Measurements from ENCODE around the gene GTF2E1.
A peak's percentile ranks its signal among the peaks of the same experiment; 100 is the strongest.

The GTF2E1 gene

DNA sequence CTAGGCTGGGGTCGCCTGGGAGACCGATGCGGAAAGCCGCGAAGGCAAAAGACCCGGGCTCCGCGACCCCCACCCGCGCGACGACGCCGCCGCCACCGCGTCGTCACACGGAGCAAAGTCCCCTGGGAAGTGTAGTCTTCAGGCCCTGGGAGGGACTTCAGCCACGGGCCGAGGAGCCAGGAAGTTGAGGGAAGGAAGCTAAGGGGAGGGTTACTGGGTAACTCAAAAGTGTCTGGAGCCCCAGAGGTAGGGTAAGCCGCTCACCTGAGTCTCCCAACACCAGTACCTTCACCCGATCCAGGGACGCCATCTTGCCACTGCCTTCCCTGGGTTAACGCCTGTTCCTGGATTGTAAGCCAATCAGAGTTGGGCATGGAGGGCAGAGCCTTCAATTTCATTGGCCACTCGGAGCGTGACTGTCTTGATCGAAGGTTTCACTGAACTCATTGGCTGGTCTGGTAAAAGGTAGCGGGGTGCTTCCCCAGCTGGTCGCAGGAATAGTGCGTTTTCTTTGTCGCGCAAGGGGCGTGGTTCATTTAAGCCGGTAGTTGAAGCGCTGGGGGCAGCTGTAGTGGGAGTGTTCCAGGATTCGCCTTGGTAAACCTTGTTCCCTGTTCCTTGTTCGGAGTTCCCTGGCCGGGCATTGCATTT is at the start of gene GTF2E1, which contains the start of gene RABL3:
Gene GTF2E1, plus strand, starts transcription at position 547 of the 651 bp plus-strand sequence. CDS start 7,809 bp downstream, outside the sequence.
Gene RABL3, minus strand, starts transcription at position 319 of the 651 bp plus-strand sequence. Its CDS starts 9 bp downstream, at position 310.
- ChIA-PET CTCF (no interaction called here), POLR2A (interaction anchor here (1.6 kb wide), 1 partner anchor 146 kb away, joined by 8 read pairs; the partner anchor contains the start of gene NDUFB4)
- H3K27ac ChIP-seq (ENCODE audit: extremely low read depth, low read depth, low read length) = peak within 1 kb of the TSS; percentile 47
- TF ChIP-seq, protein P1, sequence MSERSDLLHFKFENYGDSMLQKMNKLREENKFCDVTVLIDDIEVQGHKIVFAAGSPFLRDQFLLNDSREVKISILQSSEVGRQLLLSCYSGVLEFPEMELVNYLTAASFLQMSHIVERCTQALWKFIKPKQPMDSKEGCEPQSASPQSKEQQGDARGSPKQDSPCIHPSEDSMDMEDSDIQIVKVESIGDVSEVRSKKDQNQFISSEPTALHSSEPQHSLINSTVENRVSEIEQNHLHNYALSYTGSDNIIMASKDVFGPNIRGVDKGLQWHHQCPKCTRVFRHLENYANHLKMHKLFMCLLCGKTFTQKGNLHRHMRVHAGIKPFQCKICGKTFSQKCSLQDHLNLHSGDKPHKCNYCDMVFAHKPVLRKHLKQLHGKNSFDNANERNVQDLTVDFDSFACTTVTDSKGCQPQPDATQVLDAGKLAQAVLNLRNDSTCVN (tag by site-specific recombination; optimal IDR thresholded peaks at IDR 0.05) = peak; percentile 56
- TF ChIP-seq ZNF132 (tag by site-specific recombination; IDR thresholded peaks at IDR 0.05; ENCODE audit: borderline replicate concordance) (no peak), KLF8 (tag by site-specific recombination; IDR thresholded peaks at IDR 0.05) (peak; percentile 63), ZNF629 (tag by site-specific recombination; IDR thresholded peaks at IDR 0.05) (0 out of 2 replicates have a peak, but pooled peaks have one; percentile 47), SP3 (tag by site-specific recombination; IDR thresholded peaks at IDR 0.05) (peak; percentile 90), ZNF76 (tag by site-specific recombination; IDR thresholded peaks at IDR 0.05; ENCODE audit: borderline replicate concordance, low read depth) (peak; percentile 86), YY2 (tag by site-specific recombination; IDR thresholded peaks at IDR 0.05) (peak; percentile 74; the same call in 1 of the 2 replicates), ZEB2 (tag by site-specific recombination; IDR thresholded peaks at IDR 0.05) (0 out of 2 replicates have a peak, but pooled peaks have one; percentile 34), ZNF350 (tag by site-specific recombination; IDR thresholded peaks at IDR 0.05) (no peak), ZNF776 (tag by site-specific recombination; IDR thresholded peaks at IDR 0.05; ENCODE audit: borderline replicate concordance) (no peak), KLF9 (tag by site-specific recombination; IDR thresholded peaks at IDR 0.05; ENCODE audit: low read depth) (peak; percentile 92), YY1 (tag by site-specific recombination; IDR thresholded peaks at IDR 0.05) (peak; percentile 90), ZNF155 (tag by site-specific recombination; IDR thresholded peaks at IDR 0.05) (no peak), ZBTB17 (tag by site-specific recombination; IDR thresholded peaks at IDR 0.05) (peak; percentile 58; the same call in 1 of the 2 replicates), KLF1 (tag by site-specific recombination; IDR thresholded peaks at IDR 0.05) (0 out of 2 replicates have a peak, but pooled peaks have one; percentile 23), SP2 (tag by site-specific recombination; IDR thresholded peaks at IDR 0.05) (peak; percentile 93)
- TF ChIP-seq, protein P2, sequence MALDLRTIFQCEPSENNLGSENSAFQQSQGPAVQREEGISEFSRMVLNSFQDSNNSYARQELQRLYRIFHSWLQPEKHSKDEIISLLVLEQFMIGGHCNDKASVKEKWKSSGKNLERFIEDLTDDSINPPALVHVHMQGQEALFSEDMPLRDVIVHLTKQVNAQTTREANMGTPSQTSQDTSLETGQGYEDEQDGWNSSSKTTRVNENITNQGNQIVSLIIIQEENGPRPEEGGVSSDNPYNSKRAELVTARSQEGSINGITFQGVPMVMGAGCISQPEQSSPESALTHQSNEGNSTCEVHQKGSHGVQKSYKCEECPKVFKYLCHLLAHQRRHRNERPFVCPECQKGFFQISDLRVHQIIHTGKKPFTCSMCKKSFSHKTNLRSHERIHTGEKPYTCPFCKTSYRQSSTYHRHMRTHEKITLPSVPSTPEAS (tag by site-specific recombination; IDR thresholded peaks at IDR 0.05) = no peak
- TF ChIP-seq, protein P3, sequence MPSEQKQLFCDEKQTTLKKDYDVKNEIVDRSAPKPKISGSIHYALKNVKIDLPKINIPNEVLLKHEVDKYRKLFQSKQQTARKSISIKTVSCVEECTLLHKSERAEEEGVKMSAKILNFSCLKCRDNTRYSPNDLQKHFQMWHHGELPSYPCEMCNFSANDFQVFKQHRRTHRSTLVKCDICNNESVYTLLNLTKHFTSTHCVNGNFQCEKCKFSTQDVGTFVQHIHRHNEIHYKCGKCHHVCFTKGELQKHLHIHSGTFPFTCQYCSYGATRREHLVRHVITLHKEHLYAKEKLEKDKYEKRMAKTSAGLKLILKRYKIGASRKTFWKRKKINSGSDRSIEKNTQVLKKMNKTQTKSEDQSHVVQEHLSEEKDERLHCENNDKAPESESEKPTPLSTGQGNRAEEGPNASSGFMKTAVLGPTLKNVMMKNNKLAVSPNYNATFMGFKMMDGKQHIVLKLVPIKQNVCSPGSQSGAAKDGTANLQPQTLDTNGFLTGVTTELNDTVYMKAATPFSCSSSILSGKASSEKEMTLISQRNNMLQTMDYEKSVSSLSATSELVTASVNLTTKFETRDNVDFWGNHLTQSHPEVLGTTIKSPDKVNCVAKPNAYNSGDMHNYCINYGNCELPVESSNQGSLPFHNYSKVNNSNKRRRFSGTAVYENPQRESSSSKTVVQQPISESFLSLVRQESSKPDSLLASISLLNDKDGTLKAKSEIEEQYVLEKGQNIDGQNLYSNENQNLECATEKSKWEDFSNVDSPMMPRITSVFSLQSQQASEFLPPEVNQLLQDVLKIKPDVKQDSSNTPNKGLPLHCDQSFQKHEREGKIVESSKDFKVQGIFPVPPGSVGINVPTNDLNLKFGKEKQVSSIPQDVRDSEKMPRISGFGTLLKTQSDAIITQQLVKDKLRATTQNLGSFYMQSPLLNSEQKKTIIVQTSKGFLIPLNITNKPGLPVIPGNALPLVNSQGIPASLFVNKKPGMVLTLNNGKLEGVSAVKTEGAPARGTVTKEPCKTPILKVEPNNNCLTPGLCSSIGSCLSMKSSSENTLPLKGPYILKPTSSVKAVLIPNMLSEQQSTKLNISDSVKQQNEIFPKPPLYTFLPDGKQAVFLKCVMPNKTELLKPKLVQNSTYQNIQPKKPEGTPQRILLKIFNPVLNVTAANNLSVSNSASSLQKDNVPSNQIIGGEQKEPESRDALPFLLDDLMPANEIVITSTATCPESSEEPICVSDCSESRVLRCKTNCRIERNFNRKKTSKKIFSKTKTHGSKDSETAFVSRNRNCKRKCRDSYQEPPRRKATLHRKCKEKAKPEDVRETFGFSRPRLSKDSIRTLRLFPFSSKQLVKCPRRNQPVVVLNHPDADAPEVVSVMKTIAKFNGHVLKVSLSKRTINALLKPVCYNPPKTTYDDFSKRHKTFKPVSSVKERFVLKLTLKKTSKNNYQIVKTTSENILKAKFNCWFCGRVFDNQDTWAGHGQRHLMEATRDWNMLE (tag by site-specific recombination; conservative IDR thresholded peaks at IDR 0.05; ENCODE audit: low read depth) = peak; percentile 45; the same call in 1 of the 2 replicates
- TF ChIP-seq, protein P4, sequence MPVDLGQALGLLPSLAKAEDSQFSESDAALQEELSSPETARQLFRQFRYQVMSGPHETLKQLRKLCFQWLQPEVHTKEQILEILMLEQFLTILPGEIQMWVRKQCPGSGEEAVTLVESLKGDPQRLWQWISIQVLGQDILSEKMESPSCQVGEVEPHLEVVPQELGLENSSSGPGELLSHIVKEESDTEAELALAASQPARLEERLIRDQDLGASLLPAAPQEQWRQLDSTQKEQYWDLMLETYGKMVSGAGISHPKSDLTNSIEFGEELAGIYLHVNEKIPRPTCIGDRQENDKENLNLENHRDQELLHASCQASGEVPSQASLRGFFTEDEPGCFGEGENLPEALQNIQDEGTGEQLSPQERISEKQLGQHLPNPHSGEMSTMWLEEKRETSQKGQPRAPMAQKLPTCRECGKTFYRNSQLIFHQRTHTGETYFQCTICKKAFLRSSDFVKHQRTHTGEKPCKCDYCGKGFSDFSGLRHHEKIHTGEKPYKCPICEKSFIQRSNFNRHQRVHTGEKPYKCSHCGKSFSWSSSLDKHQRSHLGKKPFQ (tag by site-specific recombination; IDR thresholded peaks at IDR 0.05) = no peak
- TF ChIP-seq, protein P5, sequence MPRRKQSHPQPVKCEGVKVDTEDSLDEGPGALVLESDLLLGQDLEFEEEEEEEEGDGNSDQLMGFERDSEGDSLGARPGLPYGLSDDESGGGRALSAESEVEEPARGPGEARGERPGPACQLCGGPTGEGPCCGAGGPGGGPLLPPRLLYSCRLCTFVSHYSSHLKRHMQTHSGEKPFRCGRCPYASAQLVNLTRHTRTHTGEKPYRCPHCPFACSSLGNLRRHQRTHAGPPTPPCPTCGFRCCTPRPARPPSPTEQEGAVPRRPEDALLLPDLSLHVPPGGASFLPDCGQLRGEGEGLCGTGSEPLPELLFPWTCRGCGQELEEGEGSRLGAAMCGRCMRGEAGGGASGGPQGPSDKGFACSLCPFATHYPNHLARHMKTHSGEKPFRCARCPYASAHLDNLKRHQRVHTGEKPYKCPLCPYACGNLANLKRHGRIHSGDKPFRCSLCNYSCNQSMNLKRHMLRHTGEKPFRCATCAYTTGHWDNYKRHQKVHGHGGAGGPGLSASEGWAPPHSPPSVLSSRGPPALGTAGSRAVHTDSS (tag by site-specific recombination; IDR thresholded peaks at IDR 0.05) = no peak
- TF ChIP-seq, protein P6, sequence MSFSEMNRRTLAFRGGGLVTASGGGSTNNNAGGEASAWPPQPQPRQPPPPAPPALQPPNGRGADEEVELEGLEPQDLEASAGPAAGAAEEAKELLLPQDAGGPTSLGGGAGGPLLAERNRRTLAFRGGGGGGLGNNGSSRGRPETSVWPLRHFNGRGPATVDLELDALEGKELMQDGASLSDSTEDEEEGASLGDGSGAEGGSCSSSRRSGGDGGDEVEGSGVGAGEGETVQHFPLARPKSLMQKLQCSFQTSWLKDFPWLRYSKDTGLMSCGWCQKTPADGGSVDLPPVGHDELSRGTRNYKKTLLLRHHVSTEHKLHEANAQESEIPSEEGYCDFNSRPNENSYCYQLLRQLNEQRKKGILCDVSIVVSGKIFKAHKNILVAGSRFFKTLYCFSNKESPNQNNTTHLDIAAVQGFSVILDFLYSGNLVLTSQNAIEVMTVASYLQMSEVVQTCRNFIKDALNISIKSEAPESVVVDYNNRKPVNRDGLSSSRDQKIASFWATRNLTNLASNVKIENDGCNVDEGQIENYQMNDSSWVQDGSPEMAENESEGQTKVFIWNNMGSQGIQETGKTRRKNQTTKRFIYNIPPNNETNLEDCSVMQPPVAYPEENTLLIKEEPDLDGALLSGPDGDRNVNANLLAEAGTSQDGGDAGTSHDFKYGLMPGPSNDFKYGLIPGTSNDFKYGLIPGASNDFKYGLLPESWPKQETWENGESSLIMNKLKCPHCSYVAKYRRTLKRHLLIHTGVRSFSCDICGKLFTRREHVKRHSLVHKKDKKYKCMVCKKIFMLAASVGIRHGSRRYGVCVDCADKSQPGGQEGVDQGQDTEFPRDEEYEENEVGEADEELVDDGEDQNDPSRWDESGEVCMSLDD (tag by site-specific recombination; IDR thresholded peaks at IDR 0.05) = no peak
- TF ChIP-seq, protein P7, sequence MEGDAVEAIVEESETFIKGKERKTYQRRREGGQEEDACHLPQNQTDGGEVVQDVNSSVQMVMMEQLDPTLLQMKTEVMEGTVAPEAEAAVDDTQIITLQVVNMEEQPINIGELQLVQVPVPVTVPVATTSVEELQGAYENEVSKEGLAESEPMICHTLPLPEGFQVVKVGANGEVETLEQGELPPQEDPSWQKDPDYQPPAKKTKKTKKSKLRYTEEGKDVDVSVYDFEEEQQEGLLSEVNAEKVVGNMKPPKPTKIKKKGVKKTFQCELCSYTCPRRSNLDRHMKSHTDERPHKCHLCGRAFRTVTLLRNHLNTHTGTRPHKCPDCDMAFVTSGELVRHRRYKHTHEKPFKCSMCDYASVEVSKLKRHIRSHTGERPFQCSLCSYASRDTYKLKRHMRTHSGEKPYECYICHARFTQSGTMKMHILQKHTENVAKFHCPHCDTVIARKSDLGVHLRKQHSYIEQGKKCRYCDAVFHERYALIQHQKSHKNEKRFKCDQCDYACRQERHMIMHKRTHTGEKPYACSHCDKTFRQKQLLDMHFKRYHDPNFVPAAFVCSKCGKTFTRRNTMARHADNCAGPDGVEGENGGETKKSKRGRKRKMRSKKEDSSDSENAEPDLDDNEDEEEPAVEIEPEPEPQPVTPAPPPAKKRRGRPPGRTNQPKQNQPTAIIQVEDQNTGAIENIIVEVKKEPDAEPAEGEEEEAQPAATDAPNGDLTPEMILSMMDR (tag by site-specific recombination; IDR thresholded peaks at IDR 0.05) = no peak

More for the DNA sequence above, at the start of gene GTF2E1, which contains the start of gene RABL3:
- Histone ChIP-seq H3K36me3 (ENCODE audit: control insufficient read depth in 2 of 2, insufficient read depth in 1 of 2, low read length in 2 of 2) (peaks cover 0 to 9% of the 10 kb centered on the region in 2 experiments; a peak in 1 of 3 replicates), H3K9me3 (ENCODE audit: control insufficient read depth, insufficient read depth, low read depth, low read length) (no peaks in the 10 kb centered on the region), H3K4me3 (ENCODE audit: low read depth, low read length) (peak within 1 kb of the TSS; percentile 100), H3K4me1 (ENCODE audit: control insufficient read depth, insufficient read depth, low read length) (no peaks in the 10 kb centered on the region)

Data from HEK293 (cell line).